Measurements from ENCODE around the gene CPOX.
"Not testable (repeated sequence)": the region's sequence is repeated elsewhere in the genome, so short reads cannot be mapped to it uniquely, and the experiment has no call there.

CPOX gene

GRCh38 chr3:98561727-98562521 is 31.5 kb downstream of the CPOX start:
- DNase-seq (ENCODE audit: low read depth): no peak

GRCh38 chr3:98560911-98561310 is 32.5 kb downstream of the CPOX start:
- DNase-seq (ENCODE audit: low read depth): no peak

GRCh38 chr3:98559769-98560168 is 33.6 kb downstream of the CPOX start:
- not testable (repeated sequence) for DNase-seq (ENCODE audit: low read depth)

- DNase-seq (ENCODE audit: low read depth): no peak
These were observed 35.1 kb downstream of the CPOX start for GRCh38 chr3:98558100-98558827.

GRCh38 chr3:98557324-98558010 is 35.9 kb downstream of the CPOX start:
- no peak for DNase-seq (ENCODE audit: low read depth)

- no peak for DNase-seq (ENCODE audit: low read depth)
These were observed 37.0 kb downstream of the CPOX start for GRCh38 chr3:98556164-98557130.

GRCh38 chr3:98555025-98555379 is 38.4 kb downstream of the CPOX start:
- no peak for DNase-seq (ENCODE audit: low read depth)

GRCh38 chr3:98554580-98554979 is 38.8 kb downstream of the CPOX start:
- DNase-seq (ENCODE audit: low read depth): no peak

- no peak for DNase-seq (ENCODE audit: low read depth)
These were observed 39.7 kb downstream of the CPOX start for GRCh38 chr3:98553753-98554152.

GRCh38 chr3:98553021-98553563 is 40.3 kb downstream of the CPOX start:
- no peak for DNase-seq (ENCODE audit: low read depth)

- DNase-seq (ENCODE audit: low read depth): no peak
These were observed 41.0 kb downstream of the CPOX start for GRCh38 chr3:98552232-98553020.

- no peak for DNase-seq (ENCODE audit: low read depth)
These were observed 41.7 kb downstream of the CPOX start for GRCh38 chr3:98551754-98552153.

GRCh38 chr3:98551236-98551635 is 42.2 kb downstream of the CPOX start:
- no peak for DNase-seq (ENCODE audit: low read depth)

- no peak for DNase-seq (ENCODE audit: low read depth)
These were observed 42.6 kb downstream of the CPOX start for GRCh38 chr3:98550833-98551232.

GRCh38 chr3:98548544-98548943 is 44.9 kb downstream of the CPOX start:
- no peak for DNase-seq (ENCODE audit: low read depth)

- DNase-seq (ENCODE audit: low read depth): no peak
These were observed 47.5 kb downstream of the CPOX start for GRCh38 chr3:98545940-98546339.

GRCh38 chr3:98542623-98543022 is 50.8 kb downstream of the CPOX start:
- DNase-seq (ENCODE audit: low read depth): no peak

- no peak for DNase-seq (ENCODE audit: low read depth)
These were observed 51.7 kb downstream of the CPOX start for GRCh38 chr3:98541695-98542094.

- no peak for DNase-seq (ENCODE audit: low read depth)
These were observed 53.1 kb downstream of the CPOX start for GRCh38 chr3:98540346-98540745.

GRCh38 chr3:98536456-98537017 is 56.9 kb downstream of the CPOX start:
- DNase-seq (ENCODE audit: low read depth): no peak
